CD4-positive, alpha-beta T cell (primary cell): ENCODE results near the gene CIRBP. TPM values are rescaled to one million over a fixed set of nuclear protein-coding genes. Genes with fewer than 3 reads are reported as not detected.

Experiments
- ATAC-seq: fragments of 200-7000 bp; cut with Tn5 transposase; one replicate; pipeline ENCODE4 v1.10.0; 2022; ENCODE audit warnings: mild to moderate bottlenecking; ENCODE audit not compliant: poor library complexity
- CTCF ChIA-PET: fragments of 350-600 bp; sonication (Branson Sonifier 250); formaldehyde crosslinking; loops from one replicate; lab custom pipeline; 2021; ENCODE audit warnings: antibody characterized with exemption, inconsistent platforms; lab: Charles Lee
- POLR2A ChIA-PET: fragments of 350-600 bp; sonication (Branson Sonifier 250); formaldehyde crosslinking; loops from one replicate; lab custom pipeline; 2021; ENCODE audit warnings: antibody characterized with exemption, inconsistent platforms; lab: Charles Lee
- DNase-seq, 14 experiments: peaks; one replicate each; pipeline ENCODE4 v3.0.0-alpha.2; 2013 to 2020; ENCODE audit warnings: mixed read lengths in 2 of 14
- H3K27ac ChIP-seq, 2 donors: one replicate each; pipeline versions ENCODE4 v1.5.1 to v1.7.0; 2013; ENCODE audit warnings: low read length in 2 of 2, low read depth in 1 of 2, mild to moderate bottlenecking in 1 of 2
- H3K27me3 ChIP-seq, 2 experiments: 1 replicate in 1 of 2; 2 replicates in 1 of 2; pipeline versions ENCODE4 v1.6.1 to v1.7.0; 2013; ENCODE audit warnings: low read length in 2 of 2, control low read depth in 1 of 2, mild to moderate bottlenecking in 1 of 2, moderate library complexity in 1 of 2; ENCODE audit not compliant: insufficient read depth in 2 of 2, control insufficient read depth in 1 of 2
- H3K36me3 ChIP-seq: one replicate; pipeline ENCODE4 v1.6.1; 2013; ENCODE audit warnings: low read length, control low read depth; ENCODE audit not compliant: insufficient read depth
- H3K4me1 ChIP-seq: one replicate; pipeline ENCODE4 v1.6.1; 2013; ENCODE audit warnings: low read length, control low read depth; ENCODE audit not compliant: insufficient read depth
- H3K4me3 ChIP-seq: one replicate; pipeline ENCODE4 v1.5.1; 2013; ENCODE audit warnings: mild to moderate bottlenecking, low read length, moderate library complexity
- H3K9me3 ChIP-seq, 2 experiments: 1 replicate in 1 of 2; 2 replicates in 1 of 2; pipeline versions ENCODE4 v1.6.1 to v1.7.0; 2013; ENCODE audit warnings: low read length in 2 of 2, mild to moderate bottlenecking in 2 of 2, control low read depth in 1 of 2, moderate library complexity in 1 of 2; ENCODE audit not compliant: control insufficient read depth in 1 of 2, insufficient read depth in 1 of 2
- H3K27ac Mint-ChIP-seq: one replicate; pipeline ENCODE4 v1.8.0; 2020; ENCODE audit warnings: mixed read lengths
- H3K27me3 Mint-ChIP-seq: one replicate; pipeline ENCODE4 v1.8.0; 2021; ENCODE audit warnings: mixed read lengths
- H3K36me3 Mint-ChIP-seq: one replicate; pipeline ENCODE4 v1.8.0; 2021; ENCODE audit warnings: low read depth, mixed read lengths
- H3K4me1 Mint-ChIP-seq: one replicate; pipeline ENCODE4 v1.8.0; 2021; ENCODE audit warnings: low read depth, mixed read lengths
- H3K4me3 Mint-ChIP-seq: one replicate; pipeline ENCODE4 v1.8.0; 2020; ENCODE audit warnings: mild to moderate bottlenecking, mixed read lengths
- H3K9me3 Mint-ChIP-seq: one replicate; pipeline ENCODE4 v1.8.0; 2020; ENCODE audit warnings: mixed read lengths
- intact Hi-C, 2 experiments: fragments of 100-400 bp; cut with DNase I in 1 of 2; cut with micrococcal nuclease in 1 of 2; formaldehyde crosslinking; loops; one replicate each; pipeline versions ENCODE4 v1.15.1 to v1.9.0; 2023 to 2025; cut with DNase I, micrococcal nuclease
- total RNA-seq, 174 experiments: library from RNA in 2 of 174; stranded (reverse) in 2 of 174; gene quantifications; one replicate each; pipeline ENCODE4 v1.2.3 and lab custom pipeline; 2021 to 2026
- TF ChIP-seq, protein P1 (sequence below): fragments of 200-600 bp; IDR thresholded peaks from one replicate; pipeline ENCODE4 v1.8.0; 2022; ENCODE audit warnings: antibody characterized with exemption, mild to moderate bottlenecking

The CIRBP gene
- total RNA-seq, 2 experiments from 2014 or later: 614 to 628 TPM

DNA sequence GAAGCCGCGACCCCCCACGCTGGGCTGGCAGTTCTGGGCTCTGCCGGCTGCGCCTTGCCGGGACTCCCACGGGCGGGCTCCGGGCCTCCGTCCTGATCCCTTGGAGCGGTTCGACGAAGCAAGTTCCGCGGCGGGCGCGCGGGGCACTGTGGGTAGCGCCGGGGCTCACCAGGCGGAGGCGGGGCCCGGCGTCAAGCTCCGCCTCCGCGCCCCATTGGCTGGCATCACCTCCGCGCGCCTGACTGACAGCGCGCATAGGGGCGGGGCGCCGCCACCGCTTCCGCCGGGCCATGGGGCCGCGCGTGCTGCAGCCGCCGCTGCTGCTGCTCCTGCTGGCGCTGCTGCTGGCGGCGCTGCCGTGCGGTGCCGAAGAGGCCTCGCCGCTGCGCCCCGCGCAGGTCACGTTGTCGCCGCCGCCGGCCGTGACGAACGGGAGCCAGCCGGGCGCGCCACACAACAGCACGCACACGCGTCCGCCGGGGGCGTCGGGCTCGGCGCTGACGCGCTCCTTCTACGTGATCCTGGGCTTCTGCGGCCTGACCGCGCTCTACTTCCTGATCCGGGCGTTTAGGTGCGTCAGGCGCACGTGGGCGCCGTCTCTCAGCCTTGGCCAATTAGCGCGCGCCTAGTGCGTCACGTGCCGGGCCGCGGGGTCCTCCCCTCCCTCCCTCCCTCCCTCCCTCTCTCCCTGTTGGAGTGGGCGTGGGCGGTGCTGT lies 6.3 kb downstream of the CIRBP start, which contains the start of gene FAM174C:
Gene FAM174C (plus strand): TSS at position 271 of the 716 bp plus-strand sequence. CDS start 20 bp downstream, at position 291.
- peak; percentile 74 for ATAC-seq
- Histone ChIP-seq H3K9me3 (no peaks in the 10 kb centered on the region), H3K4me1 (peaks cover 75% of the 10 kb centered on the region), H3K27ac (peak within 1 kb of the TSS; percentile 80 to 96), H3K4me3 (peak within 1 kb of the TSS; percentile 91), H3K27me3 (no peaks in the 10 kb centered on the region), H3K36me3 (peaks cover 73% of the 10 kb centered on the region)
- Mint-ChIP-seq H3K27ac (peak within 1 kb of the TSS; percentile 96), H3K4me3 (peak within 1 kb of the TSS; percentile 94), H3K9me3 (no peaks in the 10 kb centered on the region), H3K4me1 (peaks cover 58% of the 10 kb centered on the region), H3K27me3 (no peaks in the 10 kb centered on the region), H3K36me3 (peaks cover 75% of the 10 kb centered on the region)
- TF ChIP-seq, protein P1, sequence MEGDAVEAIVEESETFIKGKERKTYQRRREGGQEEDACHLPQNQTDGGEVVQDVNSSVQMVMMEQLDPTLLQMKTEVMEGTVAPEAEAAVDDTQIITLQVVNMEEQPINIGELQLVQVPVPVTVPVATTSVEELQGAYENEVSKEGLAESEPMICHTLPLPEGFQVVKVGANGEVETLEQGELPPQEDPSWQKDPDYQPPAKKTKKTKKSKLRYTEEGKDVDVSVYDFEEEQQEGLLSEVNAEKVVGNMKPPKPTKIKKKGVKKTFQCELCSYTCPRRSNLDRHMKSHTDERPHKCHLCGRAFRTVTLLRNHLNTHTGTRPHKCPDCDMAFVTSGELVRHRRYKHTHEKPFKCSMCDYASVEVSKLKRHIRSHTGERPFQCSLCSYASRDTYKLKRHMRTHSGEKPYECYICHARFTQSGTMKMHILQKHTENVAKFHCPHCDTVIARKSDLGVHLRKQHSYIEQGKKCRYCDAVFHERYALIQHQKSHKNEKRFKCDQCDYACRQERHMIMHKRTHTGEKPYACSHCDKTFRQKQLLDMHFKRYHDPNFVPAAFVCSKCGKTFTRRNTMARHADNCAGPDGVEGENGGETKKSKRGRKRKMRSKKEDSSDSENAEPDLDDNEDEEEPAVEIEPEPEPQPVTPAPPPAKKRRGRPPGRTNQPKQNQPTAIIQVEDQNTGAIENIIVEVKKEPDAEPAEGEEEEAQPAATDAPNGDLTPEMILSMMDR: no peak
- DNase-seq: peak; percentile 88 to 99 (median 95)
- intact Hi-C loops: loop anchor here (5.0 to 10.0 kb wide), 4 partner anchors 77 to 199 kb away; partner anchors contain the start of genes C19orf25 (in 1 of the 2), DAZAP1 (in 1 of the 2), GAMT (in 1 of the 2) and RPS15 (in 1 of the 2)
- POLR2A ChIA-PET: interaction anchor here (0.6 to 1.8 kb wide), 32 partner anchors 8 to 1152 kb away, joined by 3 to 25 read pairs (median 4); partner anchors contain the start of genes ABCA7, ARHGAP45, ATP5F1D and CNN2
- CTCF ChIA-PET: interaction anchor here (0.6 to 1.4 kb wide), 4 partner anchors 9 to 633 kb away, joined by 3 to 10 read pairs (median 6); no protein-coding TSS in a partner anchor

DNA sequence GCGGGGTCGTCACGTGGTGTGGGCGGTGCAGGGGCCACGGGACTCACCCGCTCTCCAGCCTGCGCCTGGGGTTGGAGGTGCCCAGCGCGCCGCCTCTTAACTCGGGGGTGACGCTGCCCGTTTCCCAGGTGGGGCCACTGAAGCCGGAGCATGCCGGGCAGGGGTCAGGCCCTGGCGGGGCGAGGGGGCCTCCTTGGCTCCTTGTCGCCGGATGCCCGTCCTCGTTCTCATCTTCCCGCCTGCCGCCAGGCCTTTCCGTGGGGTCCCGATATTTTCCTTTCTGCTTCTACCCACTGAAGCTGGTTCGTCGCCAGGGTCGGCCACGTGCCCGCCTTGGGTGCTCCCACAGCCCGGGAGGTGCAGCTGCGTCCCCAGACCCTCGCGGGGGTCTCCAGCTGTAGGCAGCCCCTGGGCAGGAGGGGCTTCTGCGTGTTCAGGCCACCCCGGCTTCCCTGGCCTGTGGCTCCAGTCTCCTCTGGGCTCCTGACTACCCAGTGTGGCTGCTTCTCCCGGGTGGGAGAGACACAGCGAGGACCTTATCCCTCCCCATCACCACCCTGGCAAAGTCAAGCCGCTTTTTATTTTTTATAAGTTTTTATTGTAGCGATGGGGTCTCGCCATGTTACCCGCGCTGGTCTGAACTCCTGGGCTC lies 7.0 kb downstream of the CIRBP start:
- intact Hi-C loops: loop anchor here (5.0 to 10.0 kb wide), 4 partner anchors 76 to 199 kb away; partner anchors contain the start of genes C19orf25 (in 1 of the 2), DAZAP1 (in 1 of the 2), GAMT (in 1 of the 2) and RPS15 (in 1 of the 2)
- H3K27ac ChIP-seq: peak overlapping the region; percentile 77 to 96
- peaks cover 52% of the 10 kb centered on the region for H3K4me1 Mint-ChIP-seq
- H3K27me3 Mint-ChIP-seq: no peaks in the 10 kb centered on the region
- H3K4me1 ChIP-seq: peaks cover 68% of the 10 kb centered on the region
- POLR2A ChIA-PET: interaction anchor here (1.3 to 1.8 kb wide), 4 partner anchors 10 to 249 kb away, joined by 6 to 25 read pairs (median 12); partner anchors contain the start of genes ARHGAP45 and CNN2
- no peaks in the 10 kb centered on the region for H3K27me3 ChIP-seq
- ATAC-seq: no peak
- peak in 1 of 14 experiments; percentile 43 for DNase-seq
- peaks cover 69% of the 10 kb centered on the region for H3K36me3 ChIP-seq
- H3K9me3 ChIP-seq: no peaks in the 10 kb centered on the region
- H3K4me3 ChIP-seq: peak overlapping the region; percentile 91
- TF ChIP-seq, protein P1: no peak
- CTCF ChIA-PET: interaction anchor here (0.6 to 1.4 kb wide), 2 partner anchors 32 to 633 kb away, joined by 3 to 10 read pairs; no protein-coding TSS in a partner anchor
- no peaks in the 10 kb centered on the region for H3K9me3 Mint-ChIP-seq
- peak overlapping the region; percentile 96 for H3K27ac Mint-ChIP-seq
- peak overlapping the region; percentile 94 for H3K4me3 Mint-ChIP-seq
- peaks cover 69% of the 10 kb centered on the region for H3K36me3 Mint-ChIP-seq

DNA sequence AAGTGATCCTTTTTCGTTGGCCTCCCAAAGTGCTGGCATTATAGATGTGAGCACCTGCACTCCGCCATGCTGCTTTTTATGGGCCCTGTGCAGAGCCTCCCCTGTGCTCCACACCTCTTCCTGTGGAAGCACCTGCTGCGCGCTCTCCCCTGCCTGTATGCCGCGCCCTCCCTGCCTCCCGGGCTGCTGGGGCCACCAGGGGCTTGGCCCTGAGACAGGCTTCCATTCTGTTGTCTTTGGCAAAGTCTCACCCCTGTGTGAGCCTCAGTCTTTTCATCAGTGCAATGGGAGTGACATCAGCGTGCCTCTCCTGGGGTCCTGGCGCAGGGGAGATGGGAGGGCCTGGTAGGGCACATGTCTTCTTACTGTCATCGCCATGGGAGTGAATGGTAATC lies 7.5 kb downstream of the CIRBP start:
- DNase-seq (peak in 6 of 14 experiments; percentile 32 to 70 (median 56)), ATAC-seq (peak; percentile 7)
- Mint-ChIP-seq H3K4me1 (peaks cover 47% of the 10 kb centered on the region), H3K36me3 (peaks cover 64% of the 10 kb centered on the region), H3K27ac (peak overlapping the region; percentile 96), H3K9me3 (no peaks in the 10 kb centered on the region), H3K4me3 (peak overlapping the region; percentile 94), H3K27me3 (no peaks in the 10 kb centered on the region)
- intact Hi-C loops: loop anchor here (5.0 to 10.0 kb wide), 4 partner anchors 76 to 198 kb away; partner anchors contain the start of genes C19orf25 (in 1 of the 2), DAZAP1 (in 1 of the 2), GAMT (in 1 of the 2) and RPS15 (in 1 of the 2)
- H3K9me3 ChIP-seq: no peaks in the 10 kb centered on the region
- peaks cover 63% of the 10 kb centered on the region for H3K4me1 ChIP-seq
- TF ChIP-seq, protein P1: no peak
- H3K4me3 ChIP-seq: peak overlapping the region; percentile 91
- CTCF ChIA-PET: interaction anchor here (1.2 to 1.4 kb wide), 2 partner anchors 28 to 96 kb away, joined by 3 read pairs; no protein-coding TSS in a partner anchor
- H3K36me3 ChIP-seq: peaks cover 64% of the 10 kb centered on the region
- no peaks in the 10 kb centered on the region for H3K27me3 ChIP-seq
- H3K27ac ChIP-seq: peak overlapping the region; percentile 77 to 96
- POLR2A ChIA-PET: interaction anchor here (0.9 to 1.8 kb wide), 3 partner anchors 106 to 250 kb away, joined by 4 to 9 read pairs (median 6); partner anchors contain the start of genes ARHGAP45 and CNN2
